Pulmonary artery endothelial cell (primary cell): Measurements from ENCODE around the gene ANKRD44. TPM values are rescaled to one million over a fixed set of nuclear protein-coding genes. Genes with fewer than 3 reads are reported as not detected.
"Not testable (repeated sequence)": the region's sequence is repeated elsewhere in the genome, so short reads cannot be mapped to it uniquely, and the experiment has no call there.

Experiments used
- DNase-seq: peaks from one replicate; pipeline ENCODE4 v3.0.0-alpha.2; 2011; ENCODE audit warnings: low read depth, low spot score
- total RNA-seq: library from RNA; depleted of rRNA; stranded (reverse); fragments of >200 nt; gene quantifications from 2 replicates; pipeline ENCODE4 v1.2.3, GENCODE V29; 2014

Gene ANKRD44
- total RNA-seq, 1 donor from 2014 or later = 13.7 TPM

GRCh38 chr2:197259470-197259999 is 51.0 kb downstream of the ANKRD44 start:
- no peak for DNase-seq

DNA sequence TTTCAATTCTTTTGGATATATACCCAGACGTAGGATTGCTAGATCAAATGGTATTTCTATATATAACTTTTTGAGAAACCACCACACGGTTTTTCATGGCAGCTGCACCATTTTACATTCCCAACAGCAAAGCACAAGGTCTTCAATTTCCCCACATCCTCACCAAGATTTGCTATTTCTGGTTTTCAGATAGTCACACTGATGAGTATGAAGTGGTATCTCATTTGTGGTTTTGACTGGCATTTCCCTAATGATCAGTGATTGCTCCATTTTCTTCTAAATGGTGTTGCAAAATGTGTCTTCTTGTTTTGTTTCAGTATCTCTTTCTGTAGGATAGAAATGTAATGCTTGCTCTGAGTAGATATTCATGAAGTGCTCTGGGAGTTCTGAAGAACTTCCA is 52.0 kb downstream of the ANKRD44 start:
- DNase-seq = no peak

GRCh38 chr2:197256547-197257170 is 53.9 kb downstream of the ANKRD44 start:
- DNase-seq = no peak

GRCh38 chr2:197256021-197256420 is 54.6 kb downstream of the ANKRD44 start:
- no peak for DNase-seq

- no peak for DNase-seq
Measured at GRCh38 chr2:197255543-197255942, 55.0 kb downstream of the ANKRD44 start.

- no peak for DNase-seq
Measured at GRCh38 chr2:197254776-197255530, 55.6 kb downstream of the ANKRD44 start.

- no peak for DNase-seq
Measured at GRCh38 chr2:197251576-197251975, 59.0 kb downstream of the ANKRD44 start.

GRCh38 chr2:197251163-197251562 is 59.4 kb downstream of the ANKRD44 start:
- DNase-seq = no peak

DNA sequence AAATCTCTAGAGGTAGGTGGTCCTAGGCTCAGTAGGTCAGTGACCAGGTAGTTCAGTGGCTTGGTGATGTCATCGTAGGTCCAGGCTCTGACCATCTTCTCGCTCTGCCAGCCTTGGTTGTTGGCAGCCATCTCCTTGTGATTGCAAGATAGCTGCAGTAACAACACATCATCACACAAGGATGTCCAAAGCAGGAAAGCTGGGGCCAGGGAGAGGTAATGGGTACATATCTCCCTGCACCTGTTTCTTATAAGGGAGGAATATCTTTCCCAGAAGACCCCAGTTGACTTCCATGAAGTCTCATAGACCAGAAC is 60.5 kb downstream of the ANKRD44 start:
- no peak for DNase-seq

DNA sequence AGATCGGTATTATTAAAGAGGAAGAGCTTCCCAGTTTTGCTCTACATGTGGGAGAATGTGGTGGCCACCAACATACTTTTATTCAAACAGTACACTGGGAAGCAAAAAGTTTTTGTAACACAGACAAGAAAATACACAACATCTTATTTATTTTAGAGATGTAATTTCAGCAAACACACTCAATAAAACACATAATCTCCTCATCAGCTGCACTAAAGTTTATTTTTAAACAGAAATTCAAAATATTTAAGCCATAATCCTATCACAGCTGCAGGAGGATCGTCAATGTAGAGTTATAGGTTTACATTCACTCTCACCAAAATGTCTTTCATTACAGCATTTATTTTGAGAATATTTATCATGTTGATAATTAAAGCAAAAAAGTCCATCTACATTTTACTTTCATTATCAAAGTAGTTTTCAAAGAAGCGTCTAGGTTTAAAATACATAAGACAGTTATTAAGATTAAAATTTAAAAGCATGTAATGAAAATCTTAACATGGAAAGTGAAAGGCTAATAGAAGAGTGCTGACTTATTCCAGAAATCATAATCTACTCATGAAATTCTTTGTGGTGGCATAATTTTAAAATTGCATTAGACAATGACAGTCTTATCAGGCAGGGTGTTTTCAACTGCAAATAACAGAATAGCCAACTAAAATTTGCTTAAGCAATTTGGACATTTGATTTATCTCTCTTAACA is 61.0 kb downstream of the ANKRD44 start:
- no peak for DNase-seq

DNA sequence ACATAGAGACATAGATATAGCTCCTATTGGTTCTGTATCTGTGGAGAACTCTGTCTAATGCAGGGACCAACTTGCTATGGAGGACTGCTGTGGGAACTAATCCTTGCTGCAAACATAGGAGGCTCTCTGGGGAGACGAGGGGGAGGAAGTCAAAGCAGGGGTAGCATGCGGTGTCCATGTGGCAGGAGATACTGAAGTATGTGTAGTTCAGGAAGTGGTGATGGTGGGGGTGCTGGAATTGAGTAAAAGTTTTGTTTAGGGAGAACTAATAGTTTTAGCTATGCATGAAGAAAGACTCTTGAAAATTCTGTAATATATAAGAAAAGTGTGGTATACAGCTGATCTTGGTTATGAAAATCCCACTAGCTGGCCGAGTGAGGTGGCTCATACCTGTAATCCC is 62.0 kb downstream of the ANKRD44 start:
- no peak for DNase-seq

DNA sequence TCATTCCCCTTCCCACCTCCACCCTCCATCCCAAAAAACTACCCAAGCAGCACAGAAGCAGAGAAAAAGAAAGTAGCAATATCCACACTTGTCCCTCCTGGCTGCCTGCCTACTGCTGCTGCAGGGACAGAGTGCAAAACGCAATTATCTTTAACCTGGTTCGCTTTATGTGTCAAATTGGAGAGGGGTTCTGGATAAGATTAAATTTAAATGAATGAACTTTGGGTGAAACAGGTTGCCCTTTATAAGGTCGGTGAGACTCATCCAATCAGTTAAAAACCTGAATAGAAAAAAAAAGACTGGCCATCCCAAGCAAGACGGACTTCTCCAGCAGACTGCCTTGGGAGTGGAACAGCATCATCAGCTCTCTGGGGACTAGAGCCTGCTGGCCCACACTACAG is 62.6 kb downstream of the ANKRD44 start:
- no peak for DNase-seq

DNA sequence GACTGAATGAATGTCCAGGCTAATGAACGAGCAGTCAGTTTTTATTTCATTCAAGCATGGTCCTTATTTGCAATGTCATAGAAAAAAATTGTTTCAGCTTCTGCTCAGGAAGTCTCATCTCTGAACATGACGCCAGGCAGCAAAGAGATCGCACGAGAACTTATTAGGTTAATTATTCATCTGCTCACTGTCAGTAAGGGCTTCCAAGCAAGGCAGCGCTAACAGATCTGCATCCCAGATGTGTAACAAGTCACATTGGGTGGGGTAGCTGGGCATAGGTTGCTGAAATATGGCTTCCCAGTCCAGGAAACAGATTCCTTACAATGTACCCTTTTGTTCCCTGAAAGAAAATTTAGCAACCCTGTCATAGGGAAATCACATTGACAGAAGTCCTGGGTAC is 63.5 kb downstream of the ANKRD44 start:
- no peak for DNase-seq

DNA sequence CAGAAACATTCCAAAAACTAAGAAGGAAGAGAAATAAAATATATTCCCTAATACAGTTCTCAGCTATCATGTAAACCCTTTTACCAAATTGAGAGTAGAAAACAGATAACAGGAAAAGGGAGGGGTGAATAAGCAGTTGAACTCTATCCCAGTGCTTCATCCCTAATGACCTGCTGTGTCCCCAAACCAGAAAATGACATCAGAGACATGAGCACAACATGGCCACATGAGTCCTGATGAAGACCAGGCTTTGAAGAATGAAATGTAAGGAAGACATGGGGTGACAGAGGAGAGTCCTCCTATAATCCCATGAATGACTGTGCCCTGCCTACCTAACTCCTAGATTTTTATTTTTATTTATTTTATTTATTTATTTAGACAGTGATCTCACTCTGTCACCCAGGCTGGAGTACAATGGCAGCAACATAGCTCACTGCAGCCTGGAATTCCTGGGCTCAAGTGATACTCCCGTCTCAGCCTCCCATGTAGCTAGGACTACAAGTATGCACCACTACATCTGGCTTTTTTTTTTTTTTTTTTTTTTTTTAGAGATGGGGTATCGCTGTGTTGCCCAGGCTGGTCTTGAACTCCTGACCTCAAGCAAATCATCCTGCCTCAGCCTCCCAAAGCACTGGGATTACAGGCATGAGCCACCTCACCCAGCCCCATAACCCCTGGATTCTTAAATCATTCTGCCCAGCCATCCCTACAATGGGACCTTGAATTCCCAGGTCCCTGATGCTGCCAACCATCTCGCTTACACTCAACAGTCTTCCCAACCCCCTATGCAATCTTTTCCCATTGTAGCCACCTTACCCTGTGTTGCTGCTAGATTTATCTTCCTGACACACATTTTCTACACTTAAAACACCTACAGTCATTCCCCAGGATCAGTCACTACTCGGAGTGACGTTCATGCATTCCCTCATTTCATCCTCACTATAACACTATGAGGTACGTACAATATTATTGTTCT is 64.5 kb downstream of the ANKRD44 start:
- DNase-seq = no peak

DNA sequence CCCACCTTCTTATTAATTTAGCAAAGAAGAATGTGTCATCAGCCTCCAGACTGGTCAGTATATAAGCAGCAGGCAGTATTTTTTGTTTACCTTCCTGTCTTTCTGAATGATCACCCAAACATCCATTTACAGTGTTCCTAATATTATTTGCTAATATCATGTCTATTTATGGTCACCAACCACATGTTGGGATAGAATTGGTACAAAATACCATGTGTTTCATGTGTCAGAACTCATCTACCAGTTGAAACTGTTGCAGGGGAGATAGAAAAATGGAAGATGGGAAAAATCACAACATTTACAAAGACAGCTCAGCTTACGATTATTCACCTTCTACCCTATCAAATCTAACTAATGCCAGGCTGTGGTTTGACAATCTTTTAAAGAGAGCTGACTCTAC is 66.2 kb downstream of the ANKRD44 start:
- no peak for DNase-seq

DNA sequence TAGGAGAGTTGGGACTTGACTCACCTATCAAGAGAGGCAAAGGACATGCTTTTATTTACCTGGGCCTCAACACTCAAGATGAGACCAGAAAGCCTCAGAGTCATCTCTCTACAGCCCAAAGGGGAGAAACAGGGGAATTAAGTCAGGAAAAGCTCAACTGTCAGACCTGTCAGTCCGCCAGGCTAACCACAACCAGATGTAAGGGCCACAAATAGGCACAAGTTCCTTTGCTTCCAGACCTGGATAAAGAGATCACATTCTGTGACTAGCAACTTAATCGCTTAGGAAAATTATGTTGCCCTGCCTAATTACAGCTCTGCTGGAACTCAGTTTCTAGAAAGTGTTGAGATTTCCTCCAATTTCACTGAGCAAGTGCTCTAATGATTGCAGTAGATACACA is 67.9 kb downstream of the ANKRD44 start:
- no peak for DNase-seq

- DNase-seq = no peak
Measured at GRCh38 chr2:197241596-197241995, 69.0 kb downstream of the ANKRD44 start.

- no peak for DNase-seq
Measured at GRCh38 chr2:197241153-197241552, 69.4 kb downstream of the ANKRD44 start.

DNA sequence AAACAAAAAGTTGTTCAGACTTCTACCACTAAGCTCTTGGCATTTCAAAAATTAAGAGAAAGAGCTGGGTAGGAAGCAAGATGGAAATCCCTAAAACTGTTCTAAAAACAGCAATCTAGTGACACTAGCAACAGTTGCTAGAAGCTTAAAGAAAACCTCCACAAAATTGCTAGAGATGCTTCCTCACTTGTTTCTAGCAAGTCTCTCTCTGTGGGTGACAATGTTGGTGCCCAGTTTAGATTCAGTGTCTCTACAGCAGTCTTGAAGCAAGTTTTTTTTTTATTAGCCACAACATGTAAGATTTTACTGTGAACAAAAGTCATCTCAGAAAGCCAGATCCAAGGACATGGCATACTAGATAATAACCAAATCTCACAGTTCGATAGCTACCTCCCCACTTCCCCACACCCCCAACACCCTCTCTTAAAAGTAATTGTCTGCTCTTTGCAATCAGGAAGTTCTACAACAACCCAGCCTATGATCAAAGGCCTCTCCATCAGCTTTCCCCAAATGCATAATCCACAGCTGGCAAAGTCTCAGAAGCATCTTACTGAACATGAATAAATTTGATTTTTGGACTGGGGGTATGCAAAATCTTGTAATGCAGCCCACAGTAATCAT is 70.0 kb downstream of the ANKRD44 start:
- DNase-seq = no peak

- not testable (repeated sequence) for DNase-seq
Measured at GRCh38 chr2:197240018-197240417, 70.6 kb downstream of the ANKRD44 start.

DNA sequence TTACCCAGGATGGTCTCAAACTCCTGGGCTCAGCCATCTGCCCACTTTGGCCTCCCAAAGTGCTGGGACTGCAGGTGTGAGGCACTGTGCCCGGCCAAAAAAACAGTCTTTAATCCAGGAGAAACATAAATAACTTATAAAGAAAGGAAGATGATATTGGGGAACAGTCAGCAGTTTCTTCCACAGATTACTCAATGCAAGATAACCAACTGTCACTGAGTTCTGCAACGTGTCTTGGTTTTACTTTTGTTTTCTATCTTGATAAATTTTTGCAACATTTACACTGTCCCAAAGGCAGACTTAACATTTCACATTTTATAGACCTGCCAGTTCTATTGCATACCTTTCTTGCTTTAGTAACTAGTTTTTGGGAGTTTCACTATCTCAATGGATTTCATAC is 71.1 kb downstream of the ANKRD44 start:
- no peak for DNase-seq
